GM21367 (cell line): ENCODE measurements around the gene ZPR1.
"Not testable (repeated sequence)": the region's sequence is repeated elsewhere in the genome, so short reads cannot be mapped to it uniquely, and the experiment has no call there.

Experiments
- ATAC-seq: cut with Tn5 transposase; IDR thresholded peaks from one replicate; pipeline ENCODE4 v1.9.1; 2021; ENCODE audit not compliant: unreplicated experiment

ZPR1 gene

GRCh38 chr11:116823031-116823843, 35.4 kb upstream of the ZPR1 start, which contains the start of gene APOA4:
Gene APOA4 (minus strand): TSS chr11:116823304. CDS start chr11:116823191, 113 bp downstream.
- ATAC-seq: no peak

- ATAC-seq: no peak
These were observed 34.8 kb upstream of the ZPR1 start for GRCh38 chr11:116822575-116822974.

DNA sequence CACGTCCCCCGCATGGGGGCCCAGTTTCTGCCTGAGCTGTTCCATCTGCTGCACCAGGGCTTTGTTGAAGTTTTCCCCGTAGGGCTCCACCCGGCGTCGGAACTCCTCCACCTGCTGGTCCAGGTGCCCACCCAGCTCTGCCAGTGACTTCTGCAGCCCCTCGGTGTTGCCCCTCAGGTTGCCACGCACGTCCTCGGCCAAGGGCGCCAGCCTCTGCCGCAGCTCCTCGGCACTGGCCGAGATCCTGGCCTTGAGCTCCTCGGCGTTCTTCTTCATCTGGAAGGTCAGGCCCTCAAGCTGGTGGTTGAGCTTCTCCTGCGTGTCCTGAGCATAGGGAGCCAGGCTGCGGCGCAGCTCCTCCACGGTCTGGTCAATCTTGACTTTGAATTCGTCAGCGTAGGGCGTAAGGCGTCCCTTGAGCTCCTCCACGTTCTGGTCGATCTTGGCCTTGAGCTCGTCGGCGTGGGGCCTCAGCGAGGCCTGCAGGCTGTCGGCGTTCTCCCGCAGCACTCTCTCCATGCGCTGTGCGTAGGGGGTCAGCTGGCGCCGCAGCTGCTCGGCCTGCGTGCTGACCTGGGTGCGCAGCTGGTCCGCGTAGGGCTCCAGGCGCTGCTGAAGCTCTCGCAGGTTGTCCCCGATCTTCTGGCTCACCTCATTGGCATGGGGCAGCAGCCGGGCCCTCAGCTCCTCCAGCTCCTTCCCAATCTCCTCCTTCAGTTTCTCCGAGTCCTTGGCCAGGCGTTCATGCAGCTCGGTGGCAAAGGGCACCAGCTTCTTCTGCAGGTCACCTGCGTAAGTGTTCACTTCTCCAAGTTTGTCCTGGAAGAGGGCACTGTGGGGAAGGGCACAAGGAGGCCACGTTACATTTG, 33.5 kb upstream of the ZPR1 start:
- ATAC-seq: no peak

DNA sequence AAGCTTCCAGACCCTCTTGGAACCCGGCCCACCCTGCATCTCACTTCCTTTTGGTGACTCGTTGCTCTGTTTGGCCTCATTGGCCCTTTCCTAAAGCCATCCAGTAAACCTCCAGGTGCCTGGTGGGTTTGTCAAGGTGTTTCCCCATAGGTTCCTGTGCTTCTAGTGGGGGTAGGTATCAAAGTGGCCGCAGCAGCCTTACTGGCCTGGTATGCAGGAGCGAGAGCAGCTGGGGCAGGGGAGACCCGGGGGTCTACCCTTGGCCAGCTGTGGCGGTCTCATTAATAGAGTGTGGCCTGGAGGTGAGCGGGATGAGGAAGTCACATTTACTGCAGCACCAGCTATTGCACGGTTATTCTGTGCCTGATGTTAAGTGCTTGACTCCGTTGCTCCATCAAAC, 31.2 kb upstream of the ZPR1 start:
- ATAC-seq: no peak

DNA sequence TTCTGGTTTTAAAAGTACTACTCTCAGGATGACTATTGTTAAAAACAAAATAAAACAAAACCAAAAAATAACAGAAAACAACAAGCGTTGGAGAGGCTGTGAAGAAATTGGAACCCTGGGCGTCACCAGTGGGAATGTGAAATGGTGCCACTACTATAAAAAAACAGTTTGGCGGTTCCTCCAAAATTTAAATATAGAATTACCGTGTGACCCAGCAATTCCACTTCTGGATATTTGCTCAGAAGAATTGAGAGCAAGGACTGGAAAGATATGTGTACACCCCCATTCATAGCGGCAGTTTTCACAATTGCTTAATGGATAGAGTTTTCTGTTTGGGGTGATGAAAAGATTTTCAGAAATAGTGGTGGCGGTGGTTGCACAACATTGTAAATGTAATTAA, 26.7 kb upstream of the ZPR1 start:
- ATAC-seq: no peak

- ATAC-seq: no peak
These were observed 26.1 kb upstream of the ZPR1 start for GRCh38 chr11:116813781-116814471.

DNA sequence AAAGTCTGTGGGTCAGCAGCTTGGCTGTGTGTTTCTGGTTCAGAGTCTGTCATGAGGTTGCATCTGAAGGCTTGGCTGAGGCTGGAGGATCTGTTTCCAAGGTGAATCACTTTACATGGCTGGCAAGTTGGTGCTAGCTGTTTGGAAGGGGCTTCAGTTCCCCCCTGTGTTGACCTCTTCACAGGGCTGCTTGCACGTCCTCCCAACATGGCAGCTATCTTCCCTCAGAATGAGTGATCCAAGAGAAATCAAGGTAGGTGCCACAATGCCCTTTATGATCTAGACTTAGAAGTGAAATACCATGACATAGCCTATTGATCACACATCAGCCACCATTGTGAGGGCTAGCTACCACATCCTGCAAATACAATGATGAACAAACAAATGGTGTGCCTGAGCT, 25.3 kb upstream of the ZPR1 start:
- ATAC-seq: no peak

GRCh38 chr11:116812109-116812508, 24.3 kb upstream of the ZPR1 start:
- ATAC-seq: no peak

- no peak for ATAC-seq
These were observed 23.4 kb upstream of the ZPR1 start for GRCh38 chr11:116811194-116811593.

DNA sequence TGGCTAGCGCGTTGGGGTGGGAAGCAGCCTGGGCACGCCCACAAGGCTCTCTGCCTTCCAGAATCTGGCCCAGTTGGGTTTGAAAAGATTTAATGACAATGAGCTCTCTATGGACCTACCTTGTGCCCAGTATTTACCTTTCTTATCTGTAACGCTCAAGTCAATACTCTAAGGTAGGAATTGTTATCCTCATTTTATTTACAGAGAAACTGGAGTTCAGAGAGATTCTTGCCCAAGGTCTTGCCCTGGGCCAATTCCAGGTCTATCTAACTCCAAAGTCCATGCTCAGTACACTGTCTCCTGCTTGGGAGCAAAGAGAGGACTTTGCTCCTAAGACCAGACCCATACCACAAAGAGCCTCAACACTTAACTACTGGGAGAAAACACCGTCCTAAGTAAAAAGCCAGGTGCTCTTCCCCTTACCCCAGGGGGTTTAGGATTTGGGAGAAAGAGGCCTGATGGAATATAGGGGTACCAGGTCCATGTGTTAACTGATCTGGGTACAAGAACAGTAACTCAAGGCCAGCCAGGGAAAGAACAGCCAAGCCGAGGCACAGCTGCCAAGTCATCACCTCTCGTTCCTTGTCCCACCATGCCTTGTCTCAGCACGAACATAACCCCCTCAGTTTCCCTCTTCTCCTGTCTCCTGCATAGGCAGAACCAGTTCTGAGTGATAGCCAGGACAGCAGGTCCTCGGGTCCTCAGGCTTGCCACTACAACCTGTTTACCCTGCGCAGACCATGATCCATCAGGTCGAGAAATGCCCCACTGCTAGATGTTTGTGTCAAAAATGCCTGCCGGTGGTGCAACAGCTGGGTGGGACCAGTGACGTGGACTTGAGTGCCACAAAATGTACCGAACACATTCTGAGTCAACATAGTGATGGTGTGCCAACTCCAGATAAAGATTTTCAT, 20.7 kb upstream of the ZPR1 start:
- ATAC-seq: no peak

DNA sequence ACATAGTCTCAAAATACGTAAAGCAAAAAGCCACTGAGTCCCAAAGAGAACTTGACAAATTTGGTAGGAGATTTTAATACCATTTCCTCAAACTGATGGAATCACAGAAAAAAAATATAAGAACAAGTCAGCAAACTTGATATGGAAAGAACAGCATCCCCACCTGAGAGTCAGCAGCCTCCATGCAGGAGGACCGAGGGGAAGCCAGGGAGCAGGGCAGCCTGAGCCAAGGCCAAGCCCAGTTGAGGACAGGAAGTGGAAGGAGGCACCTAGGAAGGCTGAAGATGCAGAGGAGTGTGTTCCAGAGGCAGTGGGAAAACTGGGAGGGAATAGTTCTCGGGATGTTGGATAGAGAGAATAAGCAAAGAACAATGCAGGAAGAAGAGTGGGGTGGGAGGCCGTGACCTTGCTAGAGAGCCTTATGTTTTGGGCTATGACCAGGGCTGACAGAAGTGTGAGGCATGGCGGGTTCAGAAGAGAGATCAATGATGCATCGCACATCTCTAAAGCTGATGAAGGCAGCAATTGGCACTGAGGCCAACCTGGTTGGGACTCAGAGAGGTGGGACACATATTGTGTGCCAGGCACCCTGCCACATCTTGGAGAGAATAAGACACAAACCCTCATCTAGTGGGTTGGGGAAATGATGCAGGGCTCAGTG, 19.9 kb upstream of the ZPR1 start:
- no peak for ATAC-seq

DNA sequence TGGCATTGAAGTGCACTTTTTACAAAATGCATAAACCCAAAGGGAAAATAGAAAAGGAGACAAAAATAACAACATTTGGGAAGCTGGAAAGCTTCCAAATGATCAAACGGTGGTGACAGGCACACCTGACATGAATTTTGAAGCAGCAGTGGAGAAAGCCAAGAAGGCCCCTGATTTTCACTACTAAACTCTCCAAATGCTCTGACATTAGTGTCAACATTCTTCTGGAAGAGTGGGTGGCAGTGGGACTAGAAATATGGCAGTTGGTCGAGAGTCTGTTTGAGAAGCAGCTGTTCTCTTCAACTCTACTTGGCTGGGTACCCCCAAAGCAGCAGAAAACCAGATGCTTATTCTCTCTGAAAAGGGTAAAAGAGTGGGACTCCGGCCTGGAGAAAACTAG, 16.2 kb upstream of the ZPR1 start:
- no peak for ATAC-seq

DNA sequence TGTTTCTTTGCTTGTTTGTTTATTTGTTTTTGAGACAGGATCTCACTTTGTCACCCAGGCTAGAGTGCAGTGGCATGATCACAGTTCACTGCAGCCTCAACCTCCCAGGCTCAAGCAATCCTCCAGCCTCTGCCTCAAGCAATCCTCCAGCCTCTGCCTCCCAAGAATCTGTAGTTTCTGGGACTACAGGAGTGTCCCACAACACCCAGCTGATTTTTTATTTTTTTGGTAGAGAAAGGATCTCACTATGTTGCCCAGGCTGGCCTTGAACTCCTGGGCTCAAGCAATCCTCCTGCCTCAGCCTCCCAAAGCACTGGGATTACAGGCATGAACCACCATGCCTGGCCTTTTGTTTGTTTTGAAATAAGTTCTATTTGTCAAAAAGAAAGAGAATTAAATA, 13.8 kb upstream of the ZPR1 start:
- not testable (repeated sequence) for ATAC-seq

GRCh38 chr11:116800610-116801009, 12.8 kb upstream of the ZPR1 start:
- no peak for ATAC-seq

DNA sequence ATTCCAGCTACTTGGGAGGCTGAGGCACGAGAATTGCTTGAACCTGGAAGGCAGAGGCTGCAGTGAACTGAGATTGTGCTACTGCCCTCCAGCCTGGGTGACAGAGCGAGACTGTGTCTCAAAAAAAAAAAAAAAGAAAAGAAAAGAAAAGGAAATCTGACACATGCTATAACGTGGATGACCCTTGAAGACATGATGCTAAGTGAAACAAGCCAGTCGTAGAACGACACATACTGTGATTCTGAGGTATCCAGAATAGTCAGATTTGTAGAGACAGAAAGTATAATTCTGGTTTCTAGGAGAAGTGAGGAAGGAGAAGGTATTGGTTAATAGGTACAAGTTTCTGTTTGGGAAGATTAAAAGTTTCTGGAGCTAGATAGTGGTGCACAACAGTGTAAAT, 10.5 kb upstream of the ZPR1 start:
- ATAC-seq: no peak

DNA sequence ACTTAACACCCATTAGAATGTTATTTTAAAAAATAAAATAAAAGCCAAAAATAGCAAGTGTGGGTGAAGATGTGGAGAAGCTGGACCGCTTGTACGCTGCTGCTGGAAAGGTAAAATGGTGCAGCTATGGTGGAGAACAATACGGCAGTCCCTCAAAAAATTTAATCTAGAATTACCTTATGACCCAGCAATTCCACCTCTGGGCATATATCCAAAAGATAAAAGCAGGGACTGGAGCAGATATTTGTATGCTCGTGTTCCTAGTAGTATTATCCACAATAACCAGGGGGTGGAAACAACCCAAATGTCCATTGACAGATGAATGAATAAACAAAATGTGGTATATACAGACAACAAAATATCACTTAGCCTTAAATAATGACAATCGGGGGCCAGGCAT, 10.0 kb upstream of the ZPR1 start:
- no peak for ATAC-seq

- no peak for ATAC-seq
These were observed 8.7 kb upstream of the ZPR1 start for GRCh38 chr11:116796548-116796947.

DNA sequence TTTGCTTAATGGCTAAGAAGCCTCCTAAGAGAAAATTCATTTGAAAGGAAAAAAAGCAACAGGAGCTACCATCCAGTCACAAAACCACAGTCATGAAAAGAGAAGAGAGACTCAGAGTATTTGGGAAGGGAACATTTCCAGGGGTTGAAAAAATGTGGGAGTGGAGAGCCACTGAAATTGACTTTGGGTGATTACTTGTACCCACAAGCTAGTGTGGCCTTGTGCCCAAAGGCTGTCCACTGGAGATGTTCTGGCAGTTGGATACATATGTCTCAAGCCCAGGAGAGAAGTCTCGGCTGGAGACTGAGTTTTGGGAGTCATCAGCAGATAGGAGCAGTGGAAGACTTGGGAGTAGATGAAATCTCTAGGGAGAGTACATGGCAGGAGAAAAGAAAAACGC, 7.0 kb upstream of the ZPR1 start:
- ATAC-seq: no peak

GRCh38 chr11:116793772-116794097, 5.9 kb upstream of the ZPR1 start:
- ATAC-seq: no peak
